Neural progenitor cell (in vitro differentiated cells): Measurements from ENCODE around the gene SPAG7. TPM values are rescaled to one million over a fixed set of nuclear protein-coding genes. Genes with fewer than 3 reads are reported as not detected.

Experiments used
- DNase-seq: peaks from one replicate; pipeline ENCODE4 v3.0.0-alpha.2; 2016; ENCODE audit warnings: low spot score
- H2AFZ ChIP-seq: fragments of 200-600 bp; sonication (generic); replicated peaks from 2 replicates; pipeline ENCODE4 v1.6.1; 2016; ENCODE audit warnings: antibody characterized with exemption
- H3F3A ChIP-seq: fragments of 200-600 bp; sonication (generic); 2 replicates; pipeline ENCODE4 v1.6.1; 2016; ENCODE audit warnings: antibody characterized with exemption, low read depth
- H3K27ac ChIP-seq: fragments of 200-600 bp; sonication (generic); 2 replicates; pipeline ENCODE4 v1.5.1; 2016; ENCODE audit warnings: mild to moderate bottlenecking
- H3K27me3 ChIP-seq: fragments of 200-600 bp; sonication (generic); 2 replicates; pipeline ENCODE4 v1.6.1; 2016; ENCODE audit warnings: mild to moderate bottlenecking, moderate library complexity
- H3K36me3 ChIP-seq: fragments of 200-600 bp; sonication (generic); 2 replicates; pipeline ENCODE4 v1.5.1; 2016
- H3K4me1 ChIP-seq: fragments of 200-600 bp; sonication (generic); 2 replicates; pipeline ENCODE4 v1.6.1; 2016; ENCODE audit warnings: mixed run types
- H3K4me2 ChIP-seq: fragments of 200-600 bp; sonication (generic); 2 replicates; pipeline ENCODE4 v1.6.1; 2016
- H3K4me3 ChIP-seq: fragments of 200-600 bp; sonication (generic); 2 replicates; pipeline ENCODE4 v1.5.1; 2016
- H3K79me2 ChIP-seq: fragments of 200-600 bp; sonication (generic); 2 replicates; pipeline ENCODE4 v1.6.1; 2016; ENCODE audit warnings: low read depth
- H3K9ac ChIP-seq: fragments of 200-600 bp; sonication (generic); 2 replicates; pipeline ENCODE4 v1.6.1; 2016
- H3K9me3 ChIP-seq: fragments of 200-600 bp; sonication (generic); 2 replicates; pipeline ENCODE4 v1.5.1; 2016; ENCODE audit warnings: low read depth
- H4K20me1 ChIP-seq: fragments of 200-600 bp; sonication (generic); 2 replicates; pipeline ENCODE4 v1.6.1; 2016; ENCODE audit warnings: low read depth
- H3K27ac Mint-ChIP-seq: 3 replicates; pipeline ENCODE4 v1.8.0; 2021; ENCODE audit warnings: mixed read lengths
- H3K27me3 Mint-ChIP-seq: 2 replicates; pipeline ENCODE4 v1.8.0; 2022; ENCODE audit warnings: low read depth, mild to moderate bottlenecking, inconsistent platforms, moderate library complexity, mixed read lengths; ENCODE audit not compliant: insufficient read depth
- H3K36me3 Mint-ChIP-seq: 3 replicates; pipeline ENCODE4 v1.8.0; 2021; ENCODE audit warnings: mixed read lengths
- H3K4me1 Mint-ChIP-seq: 3 replicates; pipeline ENCODE4 v1.8.0; 2021; ENCODE audit warnings: mixed read lengths
- H3K4me3 Mint-ChIP-seq: 3 replicates; pipeline ENCODE4 v1.8.0; 2021; ENCODE audit warnings: mild to moderate bottlenecking, moderate library complexity, mixed read lengths
- H3K9me3 Mint-ChIP-seq: 3 replicates; pipeline ENCODE4 v1.8.0; 2020; ENCODE audit warnings: mixed read lengths
- CTCF ChIP-seq: fragments of 200-600 bp; sonication (generic); IDR thresholded peaks from 2 replicates; pipeline ENCODE4 v1.5.1; 2017; ENCODE audit warnings: antibody characterized with exemption, mild to moderate bottlenecking
- EZH2 ChIP-seq: fragments of 200-600 bp; sonication (generic); IDR thresholded peaks from 2 replicates; pipeline ENCODE4 v1.6.1; 2017; ENCODE audit warnings: antibody characterized with exemption, mild to moderate bottlenecking, moderate library complexity
- EZH2phosphoT487 ChIP-seq: fragments of 200-600 bp; sonication (generic); IDR thresholded peaks from 2 replicates; pipeline ENCODE4 v1.6.1; 2017; ENCODE audit warnings: antibody characterized with exemption
- total RNA-seq: library from RNA; depleted of rRNA; stranded (reverse); fragments of >200 nt; gene quantifications from 2 replicates; pipeline ENCODE4 v1.2.3, GENCODE V29; 2015; ENCODE audit warnings: low replicate concordance

SPAG7 gene
- total RNA-seq, 1 donor from 2014 or later: 79.7 TPM

DNA sequence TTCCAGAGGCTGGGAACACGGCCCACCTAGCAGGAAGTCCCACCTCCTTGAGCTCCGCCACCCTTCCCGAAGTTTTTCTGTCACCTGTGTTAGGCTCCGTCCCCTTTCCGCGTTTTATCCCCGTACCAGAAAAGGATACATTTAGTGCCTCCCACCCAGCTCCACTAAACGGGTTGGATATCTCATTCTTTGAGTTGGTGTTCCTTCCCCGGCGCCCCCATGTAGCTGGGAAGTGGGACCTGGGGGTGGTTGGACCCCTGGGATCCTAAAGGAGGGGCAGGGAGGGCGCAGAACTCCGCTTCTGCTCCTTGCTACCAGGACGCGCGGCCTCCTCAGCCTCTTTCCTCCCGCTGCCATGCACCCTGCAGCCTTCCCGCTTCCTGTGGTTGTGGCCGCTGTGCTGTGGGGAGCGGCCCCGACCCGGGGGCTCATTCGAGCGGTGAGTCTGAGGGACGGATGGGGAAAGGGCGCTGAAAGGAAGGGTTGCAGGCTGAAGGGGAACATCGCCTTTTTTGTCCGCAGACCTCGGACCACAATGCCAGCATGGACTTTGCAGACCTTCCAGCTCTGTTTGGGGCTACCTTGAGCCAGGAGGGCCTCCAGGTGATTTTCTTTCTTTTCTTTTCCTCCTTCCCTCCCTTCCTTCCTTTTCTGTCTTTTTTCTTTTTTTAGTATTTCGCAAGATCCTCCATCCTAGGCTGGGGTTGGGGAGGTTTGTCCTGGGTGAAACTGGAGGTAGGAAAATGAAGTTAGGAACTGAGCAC is 26.9 kb downstream of the SPAG7 start:
- Histone ChIP-seq H3K4me1 (peaks cover 16% of the 10 kb centered on the region), H4K20me1 (peaks cover 43% of the 10 kb centered on the region), H3K4me2 (peak overlapping the region; percentile 100), H3K27ac (peak overlapping the region; percentile 89), H3K36me3 (no peaks in the 10 kb centered on the region), H3K79me2 (peaks cover 73% of the 10 kb centered on the region), H3K9me3 (no peaks in the 10 kb centered on the region), H3K4me3 (peak overlapping the region; percentile 78), H3F3A (peaks cover 61% of the 10 kb centered on the region), H3K27me3 (no peaks in the 10 kb centered on the region), H2AFZ (peak overlapping the region; percentile 48), H3K9ac (peak overlapping the region; percentile 96)
- no peak for TF ChIP-seq EZH2
- TF ChIP-seq EZH2phosphoT487: no peak
- TF ChIP-seq CTCF: no peak
- Mint-ChIP-seq H3K27ac (peak overlapping the region; percentile 100), H3K4me3 (peak overlapping the region; percentile 96), H3K27me3 (peaks cover 6% of the 10 kb centered on the region), H3K36me3 (peaks cover 27% of the 10 kb centered on the region), H3K4me1 (peaks cover 33% of the 10 kb centered on the region), H3K9me3 (no peaks in the 10 kb centered on the region)
- no peak for DNase-seq

DNA sequence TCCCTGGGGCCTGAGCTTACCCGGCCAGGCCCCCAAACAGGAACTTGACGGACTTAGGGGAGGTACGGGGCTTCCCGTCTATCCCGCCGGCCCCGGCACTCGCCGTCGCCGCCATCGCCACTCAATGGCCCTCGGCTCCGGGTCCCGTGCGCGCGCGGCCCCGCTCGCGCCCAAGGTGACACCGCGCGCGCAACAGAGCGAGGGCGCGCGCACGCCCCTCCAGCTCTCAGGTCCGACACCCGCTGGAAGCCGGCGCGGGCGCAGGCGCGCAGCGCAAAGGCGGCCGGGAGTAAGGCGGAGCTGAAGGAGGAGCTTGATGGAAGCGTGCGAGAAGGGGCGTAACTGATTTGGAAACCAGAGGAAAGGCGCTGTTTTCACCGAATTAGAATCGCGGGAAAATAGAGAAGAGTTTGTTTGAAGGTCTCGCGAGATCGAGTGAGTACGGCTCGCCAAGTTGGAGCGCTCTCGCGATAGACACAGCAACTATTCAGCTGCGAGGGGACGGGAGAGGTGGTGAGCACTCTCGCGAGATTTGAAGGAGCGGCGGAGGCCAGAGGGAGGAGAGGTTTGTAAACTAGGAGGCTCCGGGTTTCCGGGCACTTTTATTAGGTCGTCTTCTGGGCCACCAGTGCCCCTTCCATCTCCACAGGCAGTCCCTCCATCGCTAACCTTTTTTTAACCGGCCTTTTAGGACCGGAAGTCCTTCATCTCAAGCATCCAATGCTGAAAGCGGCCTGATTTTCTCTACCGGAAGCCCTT is 27.6 kb downstream of the SPAG7 start, which contains the start of the genes RNF167 and SLC25A11:
RNF167 (plus strand) TSS at position 473 of the 759 bp plus-strand sequence. CDS start 642 bp downstream, outside the sequence.
SLC25A11 (minus strand) TSS at position 251 of the 759 bp plus-strand sequence; CDS start at position 115, 136 bp downstream.
- Mint-ChIP-seq H3K36me3 (peaks cover 20% of the 10 kb centered on the region), H3K4me1 (peaks cover 25% of the 10 kb centered on the region), H3K27ac (peak within 1 kb of the TSS; percentile 100), H3K9me3 (no peaks in the 10 kb centered on the region), H3K27me3 (peaks cover 6% of the 10 kb centered on the region), H3K4me3 (peak within 1 kb of the TSS; percentile 96)
- Histone ChIP-seq H3K4me2 (peak within 1 kb of the TSS; percentile 100), H3K36me3 (no peaks in the 10 kb centered on the region), H3K27ac (peak within 1 kb of the TSS; percentile 89), H3F3A (peaks cover 53% of the 10 kb centered on the region), H3K9ac (peak within 1 kb of the TSS; percentile 96), H3K79me2 (peaks cover 65% of the 10 kb centered on the region), H3K9me3 (no peaks in the 10 kb centered on the region), H3K4me1 (peaks cover 16% of the 10 kb centered on the region), H3K27me3 (no peaks in the 10 kb centered on the region), H3K4me3 (peak within 1 kb of the TSS; percentile 78), H4K20me1 (peaks cover 35% of the 10 kb centered on the region), H2AFZ (peak within 1 kb of the TSS; percentile 77)
- no peak for TF ChIP-seq EZH2
- TF ChIP-seq CTCF: no peak
- TF ChIP-seq EZH2phosphoT487: no peak
- peak; percentile 100 for DNase-seq

DNA sequence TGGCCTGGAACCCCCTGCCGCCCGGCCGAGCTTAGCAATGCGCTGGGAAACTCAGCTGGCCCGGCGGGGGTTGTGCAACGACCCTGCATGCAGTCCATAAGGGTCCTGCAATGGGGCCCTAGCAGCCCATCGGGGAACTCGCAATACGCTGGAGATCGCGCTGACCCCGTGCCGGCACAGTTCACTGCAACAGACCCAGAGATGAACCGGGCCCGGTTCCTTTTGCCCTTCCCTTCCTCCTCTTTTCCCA is 28.1 kb downstream of the SPAG7 start:
- Histone ChIP-seq H3K27me3 (no peaks in the 10 kb centered on the region), H3K79me2 (peaks cover 60% of the 10 kb centered on the region), H3K27ac (peak overlapping the region; percentile 89), H2AFZ (peak overlapping the region; percentile 77), H3K4me1 (peaks cover 16% of the 10 kb centered on the region), H4K20me1 (peaks cover 30% of the 10 kb centered on the region), H3F3A (peaks cover 48% of the 10 kb centered on the region), H3K9ac (peak overlapping the region; percentile 96), H3K9me3 (no peaks in the 10 kb centered on the region), H3K36me3 (no peaks in the 10 kb centered on the region), H3K4me3 (peak overlapping the region; percentile 78), H3K4me2 (peak overlapping the region; percentile 100)
- DNase-seq: no peak
- TF ChIP-seq CTCF (no peak), EZH2phosphoT487 (no peak)
- Mint-ChIP-seq H3K4me3 (peak overlapping the region; percentile 96), H3K4me1 (peaks cover 25% of the 10 kb centered on the region), H3K9me3 (no peaks in the 10 kb centered on the region), H3K27ac (peak overlapping the region; percentile 97), H3K36me3 (peaks cover 20% of the 10 kb centered on the region), H3K27me3 (peaks cover 5% of the 10 kb centered on the region)
